HG03565 (cell line): Measurements from ENCODE around the gene TADA2A.
A peak's percentile ranks its signal among the peaks of the same experiment; 100 is the strongest.
"Not testable (repeated sequence)": the region's sequence is repeated elsewhere in the genome, so short reads cannot be mapped to it uniquely, and the experiment has no call there.

Experiments
- ATAC-seq: cut with Tn5 transposase; IDR thresholded peaks from one replicate; pipeline ENCODE4 v1.9.1; 2021; ENCODE audit warnings: mild to moderate bottlenecking, moderate library complexity; ENCODE audit not compliant: unreplicated experiment

Gene TADA2A

GRCh38 chr17:37490022-37490587 is 83.4 kb downstream of the TADA2A start:
- ATAC-seq: peak; percentile 23

DNA sequence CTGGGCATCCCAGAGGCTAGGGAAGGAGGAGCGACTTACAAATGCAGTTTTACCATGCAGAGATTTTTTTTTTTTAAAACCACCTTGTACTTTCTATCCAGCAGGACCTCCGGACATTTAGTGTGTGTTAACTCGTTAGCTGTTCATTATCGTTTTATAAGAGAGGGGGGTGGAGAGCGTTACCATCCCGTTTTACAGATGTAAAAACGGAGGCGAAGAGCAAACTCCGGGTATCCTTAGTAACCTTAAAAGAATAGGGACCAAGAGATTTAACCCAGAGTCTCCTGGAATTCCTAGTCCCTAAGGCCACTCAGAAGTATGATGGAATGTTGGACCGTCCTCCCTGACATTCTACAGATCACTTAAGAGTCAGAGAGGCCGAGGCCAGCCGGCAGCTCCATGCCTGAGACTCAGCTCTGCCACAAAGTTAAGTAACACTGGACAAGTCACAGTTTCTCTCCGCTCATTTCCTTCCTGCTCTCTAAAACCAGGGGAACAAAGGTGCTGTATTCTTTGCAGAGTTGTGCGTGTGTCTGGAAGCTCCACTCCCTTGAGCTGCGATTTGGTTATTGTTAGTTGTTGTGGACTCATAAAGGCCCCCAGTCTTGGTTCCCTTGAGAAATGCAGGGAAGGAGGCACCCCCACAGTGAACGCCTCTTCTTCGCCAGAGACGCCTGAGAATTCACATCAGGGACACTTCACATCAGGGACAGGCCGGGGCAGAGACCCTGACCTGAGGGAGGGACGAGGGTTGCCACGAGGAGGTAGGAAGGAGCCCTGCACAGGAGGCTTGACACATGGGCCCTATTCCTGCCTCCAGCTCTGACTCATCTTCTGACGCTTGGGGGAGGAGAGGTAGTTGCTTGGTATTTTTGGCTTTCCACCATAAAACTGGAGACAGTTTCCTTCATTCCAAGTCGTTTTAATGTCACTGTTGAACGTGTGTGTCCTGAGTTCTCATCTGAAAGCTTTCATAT is 84.2 kb downstream of the TADA2A start:
- ATAC-seq: no peak

DNA sequence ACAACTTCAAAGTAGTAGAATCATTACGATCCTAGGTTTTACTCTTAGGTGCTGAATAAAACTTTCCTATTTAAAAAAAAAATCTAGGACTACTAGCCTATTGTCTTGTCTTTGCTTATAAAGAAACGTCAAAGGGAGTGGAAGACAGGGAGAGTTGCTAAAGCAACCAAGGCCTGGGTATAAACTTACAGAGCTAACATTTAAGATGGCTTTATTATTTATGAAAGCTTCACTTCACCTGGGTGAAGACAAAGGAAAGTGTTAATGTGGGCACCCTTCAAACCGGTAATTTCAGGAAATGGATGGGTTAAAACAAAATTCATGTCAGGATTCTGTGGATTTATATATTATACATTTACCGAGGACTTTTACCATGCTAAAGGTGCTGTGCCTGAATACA is 85.5 kb downstream of the TADA2A start:
- no peak for ATAC-seq

DNA sequence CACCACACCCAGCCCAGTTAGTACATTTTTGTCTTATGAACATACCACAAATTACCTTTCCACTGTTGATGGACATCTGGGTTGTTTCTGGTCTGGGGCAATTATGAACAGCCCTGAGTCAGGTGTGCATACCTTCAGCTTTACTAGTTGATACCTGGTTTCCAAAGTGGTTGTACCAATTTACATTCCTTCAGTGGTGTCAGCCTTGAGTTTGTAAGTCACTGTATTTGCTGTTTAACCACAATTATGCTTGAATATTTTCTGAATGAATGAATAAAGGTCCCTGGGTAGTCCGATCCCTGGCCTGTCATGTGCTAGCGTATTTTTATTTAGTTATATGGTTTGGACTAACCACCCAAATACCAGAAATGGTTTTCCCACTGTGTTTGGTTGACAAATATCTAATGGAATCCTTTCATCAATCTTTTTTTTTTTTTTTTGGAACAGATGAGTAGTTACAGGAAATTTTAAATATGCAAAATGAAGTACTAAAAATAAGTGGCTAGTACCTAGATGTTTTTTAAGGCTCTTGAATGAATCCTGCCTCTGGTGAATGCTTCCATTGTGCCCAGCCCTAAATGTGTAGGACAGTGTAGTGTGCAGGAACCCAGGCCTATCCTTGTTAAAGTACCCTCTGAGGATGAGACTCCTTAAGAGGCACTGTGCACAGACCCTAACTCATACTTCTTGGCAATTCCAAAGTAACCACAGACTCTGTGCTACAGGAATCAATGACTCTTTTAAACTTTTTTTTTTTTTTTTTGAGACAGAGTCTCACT is 86.8 kb downstream of the TADA2A start:
- no peak for ATAC-seq

GRCh38 chr17:37494401-37494831 is 87.7 kb downstream of the TADA2A start:
- ATAC-seq: no peak

DNA sequence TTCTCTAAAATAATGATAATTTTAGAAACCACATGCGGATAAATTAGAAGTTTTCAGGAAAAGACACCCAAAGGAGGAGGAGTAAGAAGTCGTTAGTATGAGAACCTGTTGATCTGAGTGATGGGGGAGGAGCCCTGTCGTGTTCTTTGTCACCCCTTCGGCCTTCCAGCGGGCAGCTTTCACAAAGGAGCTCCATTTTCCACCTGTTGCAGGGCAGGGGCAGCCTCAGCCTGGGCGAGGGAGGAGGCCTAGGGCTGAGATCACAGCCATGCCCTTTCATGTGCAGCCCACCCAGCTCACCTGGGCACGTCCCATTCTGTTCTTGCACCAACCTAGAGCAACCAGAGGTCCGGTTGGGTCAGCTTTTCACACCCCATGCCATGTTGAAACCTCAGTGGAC is 88.3 kb downstream of the TADA2A start:
- no peak for ATAC-seq

DNA sequence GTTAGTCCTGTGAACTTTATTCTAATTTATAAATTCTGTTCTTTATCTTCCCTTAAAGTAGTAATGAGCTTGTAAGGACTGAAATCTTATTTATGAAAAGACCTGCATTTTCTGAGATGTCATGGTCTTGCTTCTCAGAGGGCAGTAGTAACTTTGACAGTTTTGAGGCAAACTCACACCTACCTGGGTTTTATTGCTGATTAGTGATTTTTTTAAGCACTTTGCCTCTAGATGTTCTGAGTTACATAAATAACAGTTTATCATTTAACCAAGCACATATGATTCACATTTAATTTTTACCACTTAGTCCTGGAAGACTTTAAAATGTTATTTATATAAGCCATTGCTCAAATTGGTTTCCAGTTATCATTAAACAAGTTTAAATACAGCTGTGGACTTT is 93.7 kb downstream of the TADA2A start:
- ATAC-seq: no peak

GRCh38 chr17:37502009-37502936 is 95.6 kb downstream of the TADA2A start:
- no peak for ATAC-seq

- ATAC-seq: no peak
Observed at GRCh38 chr17:37503148-37503547, 96.5 kb downstream of the TADA2A start.

DNA sequence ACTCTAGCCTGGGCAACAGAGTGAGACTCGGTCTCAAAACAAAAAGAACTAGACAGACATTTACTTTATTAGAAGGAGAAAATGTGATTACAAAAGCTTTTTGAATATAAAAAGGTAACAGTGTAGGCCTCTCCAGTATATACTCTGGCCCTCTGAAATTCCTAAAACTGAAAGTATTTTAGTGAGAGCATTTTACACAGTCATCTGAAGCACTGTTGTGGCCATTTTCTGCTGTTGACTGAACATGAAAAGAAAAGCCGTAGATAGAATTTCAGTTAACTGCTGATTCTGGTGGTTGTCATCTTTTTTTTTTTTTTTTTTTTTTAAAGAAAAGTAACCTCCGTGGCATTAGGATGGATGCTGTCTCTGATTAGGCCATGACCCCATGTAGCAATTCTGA is 98.6 kb downstream of the TADA2A start:
- ATAC-seq: no peak

- no peak for ATAC-seq
Observed at GRCh38 chr17:37506678-37507077, 100.0 kb downstream of the TADA2A start.

GRCh38 chr17:37507111-37507510 is 100.4 kb downstream of the TADA2A start:
- no peak for ATAC-seq

DNA sequence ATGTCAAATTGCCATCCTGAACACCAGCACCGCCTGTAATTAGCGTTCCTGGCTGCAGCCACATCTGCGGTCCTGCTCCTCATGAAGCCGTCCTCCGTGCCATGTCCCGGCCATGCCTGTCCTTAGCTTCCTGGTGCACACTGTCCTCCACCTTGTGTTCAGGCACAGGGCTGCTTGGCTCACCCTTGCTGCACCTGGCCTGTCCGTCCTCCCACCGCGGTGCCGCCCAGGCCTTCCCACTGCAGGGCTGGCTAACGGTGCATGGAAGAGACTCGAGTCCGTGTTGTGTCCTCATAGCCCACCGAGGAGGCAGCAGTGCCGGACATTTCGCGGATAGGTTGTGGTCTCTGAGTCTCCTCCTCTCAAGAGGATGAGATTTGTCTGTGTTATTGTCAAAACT is 103.4 kb downstream of the TADA2A start:
- ATAC-seq: no peak

GRCh38 chr17:37511642-37512041 is 105.0 kb downstream of the TADA2A start:
- not testable (repeated sequence) for ATAC-seq

- no peak for ATAC-seq
Observed at GRCh38 chr17:37512442-37513068, 105.9 kb downstream of the TADA2A start.

DNA sequence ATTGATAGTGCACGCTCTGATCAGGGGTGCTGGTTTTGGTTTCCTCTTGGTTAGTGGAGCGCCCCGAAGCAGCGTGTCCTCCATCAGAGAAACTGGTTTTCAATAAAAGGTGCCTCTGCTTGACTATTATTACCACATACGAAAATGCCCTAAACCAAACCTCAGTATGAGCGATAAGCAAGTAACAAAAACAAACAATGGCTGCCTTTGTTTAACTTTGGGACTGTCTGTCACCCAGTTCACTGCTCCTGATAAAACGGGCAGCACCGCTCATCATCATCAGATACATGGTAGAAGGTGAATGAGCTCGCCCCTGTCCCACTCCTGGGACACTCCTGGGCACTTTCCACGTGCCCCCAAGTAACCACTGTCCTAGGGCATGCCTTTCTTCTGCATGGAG is 107.0 kb downstream of the TADA2A start:
- ATAC-seq: no peak

DNA sequence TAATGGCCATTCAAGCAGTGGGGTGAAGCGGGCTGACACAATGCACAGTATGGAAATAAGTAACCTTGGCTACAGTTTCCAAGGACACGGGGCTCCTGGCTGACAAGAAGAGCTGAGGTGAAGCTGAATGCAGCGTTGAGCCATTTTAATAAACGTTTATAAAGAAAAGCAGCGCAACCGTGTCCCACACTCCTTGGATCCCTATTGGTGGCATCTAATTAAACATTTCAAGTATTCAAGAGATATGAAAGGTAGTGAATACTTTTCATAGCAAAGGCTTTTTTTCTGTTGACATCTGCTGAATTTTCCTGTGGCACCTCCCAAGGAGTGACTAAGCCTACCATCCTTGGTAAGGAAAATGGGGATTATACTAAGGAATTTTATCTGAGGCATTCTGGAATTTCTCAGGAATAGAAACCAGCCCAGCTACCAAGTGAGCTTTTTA is 109.5 kb downstream of the TADA2A start:
- ATAC-seq: no peak

- ATAC-seq: no peak
Observed at GRCh38 chr17:37517881-37518280, 111.2 kb downstream of the TADA2A start.

- no peak for ATAC-seq
Observed at GRCh38 chr17:37518826-37519225, 112.1 kb downstream of the TADA2A start.
